Measurements from ENCODE around the gene SMIM1. TPM values are rescaled to one million over a fixed set of nuclear protein-coding genes. Genes with fewer than 3 reads are reported as not detected.

SMIM1 gene
- total RNA-seq, 1 donor from 2014 or later, result 3.6 TPM

DNA sequence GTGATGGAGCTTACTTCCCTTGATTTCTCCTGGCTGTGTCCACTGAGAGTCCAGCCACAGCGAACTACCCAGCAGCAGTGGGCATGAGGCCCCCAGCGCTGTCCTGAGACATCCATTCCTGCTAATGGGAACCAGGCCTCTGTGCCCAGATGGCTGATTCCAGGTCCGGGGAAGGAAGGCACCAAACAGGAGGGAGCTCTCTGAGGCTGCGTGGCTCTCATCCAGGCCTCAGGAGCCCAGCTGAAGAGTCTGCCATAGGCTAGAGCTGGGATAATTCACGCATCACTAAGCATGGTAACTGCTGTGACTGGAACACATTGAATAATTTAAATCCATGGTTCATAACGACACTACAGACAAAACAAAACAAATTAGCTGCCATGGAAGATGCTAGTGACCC lies 48.5 kb downstream of the SMIM1 start:
- H3K4me3 ChIP-seq (ENCODE audit: low read depth, low read length), result no peak overlapping the region
- TF ChIP-seq, protein P1, sequence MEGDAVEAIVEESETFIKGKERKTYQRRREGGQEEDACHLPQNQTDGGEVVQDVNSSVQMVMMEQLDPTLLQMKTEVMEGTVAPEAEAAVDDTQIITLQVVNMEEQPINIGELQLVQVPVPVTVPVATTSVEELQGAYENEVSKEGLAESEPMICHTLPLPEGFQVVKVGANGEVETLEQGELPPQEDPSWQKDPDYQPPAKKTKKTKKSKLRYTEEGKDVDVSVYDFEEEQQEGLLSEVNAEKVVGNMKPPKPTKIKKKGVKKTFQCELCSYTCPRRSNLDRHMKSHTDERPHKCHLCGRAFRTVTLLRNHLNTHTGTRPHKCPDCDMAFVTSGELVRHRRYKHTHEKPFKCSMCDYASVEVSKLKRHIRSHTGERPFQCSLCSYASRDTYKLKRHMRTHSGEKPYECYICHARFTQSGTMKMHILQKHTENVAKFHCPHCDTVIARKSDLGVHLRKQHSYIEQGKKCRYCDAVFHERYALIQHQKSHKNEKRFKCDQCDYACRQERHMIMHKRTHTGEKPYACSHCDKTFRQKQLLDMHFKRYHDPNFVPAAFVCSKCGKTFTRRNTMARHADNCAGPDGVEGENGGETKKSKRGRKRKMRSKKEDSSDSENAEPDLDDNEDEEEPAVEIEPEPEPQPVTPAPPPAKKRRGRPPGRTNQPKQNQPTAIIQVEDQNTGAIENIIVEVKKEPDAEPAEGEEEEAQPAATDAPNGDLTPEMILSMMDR (conservative IDR thresholded peaks at IDR 0.05; ENCODE audit: low read depth, low read length), result no peak
- no peak for DNase-seq (ENCODE audit: low read depth)

DNA sequence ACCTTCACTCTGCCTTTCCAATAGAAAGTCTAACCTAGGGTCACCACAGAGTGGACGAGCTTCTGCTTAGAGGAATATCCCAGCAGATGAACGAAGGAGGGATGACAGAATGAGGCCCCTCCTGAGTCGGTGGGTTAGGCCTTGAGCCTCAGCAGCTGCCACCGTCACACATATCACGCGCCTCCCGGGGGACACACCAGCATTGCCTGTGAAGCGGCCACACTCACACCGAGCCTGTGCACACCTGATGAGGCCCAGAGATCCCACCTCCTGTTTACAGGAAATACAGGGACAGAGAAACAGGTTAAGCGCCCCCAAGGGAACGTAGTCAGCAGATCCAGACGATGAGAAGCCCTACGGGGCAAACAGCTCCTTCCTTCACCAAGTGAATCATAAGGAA lies 48.9 kb downstream of the SMIM1 start:
- no peak for DNase-seq (ENCODE audit: low read depth)
- TF ChIP-seq, protein P1 (conservative IDR thresholded peaks at IDR 0.05; ENCODE audit: low read depth, low read length), result no peak
- no peak overlapping the region for H3K4me3 ChIP-seq (ENCODE audit: low read depth, low read length)

DNA sequence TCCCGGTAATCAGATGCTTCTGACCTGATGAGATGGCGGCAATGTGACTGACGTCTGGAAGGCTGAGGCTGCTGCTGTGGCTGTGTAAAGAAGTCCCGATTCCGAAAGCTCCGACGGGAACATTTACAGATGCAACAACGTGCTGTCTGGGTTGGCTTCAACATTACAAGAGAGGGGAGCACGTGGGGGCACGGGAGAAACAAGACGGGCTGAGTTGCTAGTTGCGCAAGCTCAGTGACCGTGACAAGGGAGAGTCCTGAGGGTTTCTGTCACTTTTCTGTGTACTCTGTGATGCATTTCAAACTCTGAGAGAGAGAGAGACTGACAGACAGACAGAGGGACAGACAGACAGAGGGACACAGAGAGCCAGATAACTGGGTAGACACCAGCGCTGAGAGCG lies 49.4 kb downstream of the SMIM1 start:
- TF ChIP-seq, protein P1 (conservative IDR thresholded peaks at IDR 0.05; ENCODE audit: low read depth, low read length), result no peak
- no peak overlapping the region for H3K4me3 ChIP-seq (ENCODE audit: low read depth, low read length)
- no peak for DNase-seq (ENCODE audit: low read depth)

DNA sequence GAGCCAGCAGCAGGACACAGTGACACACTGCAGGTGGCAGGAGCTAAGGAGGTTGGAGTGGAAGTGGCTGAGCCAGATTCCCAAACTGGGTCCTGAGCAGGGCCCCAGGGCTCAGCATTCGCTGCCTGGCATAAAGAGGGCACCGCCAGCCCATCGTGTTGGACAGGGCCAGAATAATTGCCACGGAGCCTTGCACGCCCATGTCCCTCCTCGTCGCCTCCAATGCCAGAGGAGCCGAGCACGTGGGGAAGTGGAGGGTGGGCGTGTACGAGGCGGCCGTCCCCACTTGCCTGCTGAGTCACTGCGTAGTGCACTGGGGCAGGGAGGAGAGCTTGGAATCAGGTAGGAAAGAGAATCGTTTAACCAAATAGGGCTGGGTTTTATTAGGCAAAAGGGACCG lies 49.9 kb downstream of the SMIM1 start:
- TF ChIP-seq, protein P1 (conservative IDR thresholded peaks at IDR 0.05; ENCODE audit: low read depth, low read length), result no peak
- DNase-seq (ENCODE audit: low read depth), result no peak
- no peak overlapping the region for H3K4me3 ChIP-seq (ENCODE audit: low read depth, low read length)

DNA sequence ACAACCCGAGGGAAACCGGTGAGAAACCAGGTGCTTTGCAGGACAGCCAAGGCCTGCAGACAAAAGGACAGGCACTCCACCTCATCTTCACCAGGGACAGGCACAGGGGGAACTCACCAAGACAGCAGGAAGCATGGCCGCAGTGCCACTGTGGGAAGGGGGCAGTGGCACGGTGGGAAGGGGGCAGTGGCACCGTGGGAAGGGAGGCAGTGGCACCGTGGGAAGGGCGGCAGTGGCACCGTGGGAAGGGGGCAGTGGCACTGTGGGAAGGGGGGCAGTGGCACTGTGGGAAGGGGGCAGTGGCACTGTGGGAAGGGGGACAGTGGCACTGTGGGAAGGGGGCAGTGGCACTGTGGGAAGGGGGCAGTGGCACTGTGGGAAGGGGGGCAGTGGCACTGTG lies 52.1 kb downstream of the SMIM1 start:
- DNase-seq (ENCODE audit: low read depth), result no peak
- H3K4me3 ChIP-seq (ENCODE audit: low read depth, low read length), result no peak overlapping the region
- TF ChIP-seq, protein P1 (conservative IDR thresholded peaks at IDR 0.05; ENCODE audit: low read depth, low read length), result no peak

DNA sequence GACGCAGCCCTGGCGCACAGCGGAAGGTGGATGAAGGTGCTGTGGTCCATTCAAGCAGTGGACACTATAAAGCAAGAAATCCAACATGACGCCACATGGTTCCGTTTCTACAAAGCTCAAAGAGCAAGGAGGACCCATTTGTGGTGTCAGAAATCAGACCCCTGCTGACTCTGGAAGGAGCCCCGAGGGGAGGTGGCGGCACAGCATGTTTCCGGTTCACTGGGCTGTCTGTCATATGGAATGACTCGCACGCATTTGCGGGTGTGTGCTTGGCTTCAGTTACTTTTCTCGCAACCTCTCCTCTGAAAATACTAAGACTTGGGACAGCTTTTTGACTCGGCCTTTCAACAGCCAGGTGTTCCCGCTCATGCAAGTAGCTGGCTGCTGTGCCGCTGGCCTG lies 52.8 kb downstream of the SMIM1 start:
- TF ChIP-seq, protein P1 (conservative IDR thresholded peaks at IDR 0.05; ENCODE audit: low read depth, low read length), result no peak
- no peak overlapping the region for H3K4me3 ChIP-seq (ENCODE audit: low read depth, low read length)
- DNase-seq (ENCODE audit: low read depth), result no peak

Other genes with a start within 250 kb of the SMIM1 start
- 5.1 and 33.3 TPM in 2 replicates for gene MEGF6, start 161.2 kb upstream of the SMIM1 start, total RNA-seq
- 8.1 and 12.4 TPM in 2 replicates for gene TPRG1L, start 147.7 kb upstream of the SMIM1 start, total RNA-seq
- gene WRAP73, start 122.6 kb upstream of the SMIM1 start, total RNA-seq, result 17.0 and 26.3 TPM in 2 replicates
- not detected in 2 replicates for gene TP73, start 120.2 kb upstream of the SMIM1 start, total RNA-seq
- gene CCDC27, start 20.3 kb upstream of the SMIM1 start, total RNA-seq, result not detected in 2 replicates
- 36.4 and 38.9 TPM in 2 replicates for gene LRRC47, start 23.7 kb downstream of the SMIM1 start, total RNA-seq
- 18.3 and 18.4 TPM in 2 replicates for gene CEP104, start 84.5 kb downstream of the SMIM1 start, total RNA-seq
- 6.1 and 6.2 TPM in 2 replicates for gene DFFB, start 84.7 kb downstream of the SMIM1 start, total RNA-seq
- gene C1orf174, start 127.5 kb downstream of the SMIM1 start, total RNA-seq, result 21.9 and 38.2 TPM in 2 replicates

Data from epithelial cell of proximal tubule (primary cell).